ENCODE data around the gene CHST3.

CHST3 gene

GRCh38 chr10:72002354-72003295 is 38.4 kb downstream of the CHST3 start:
- Histone ChIP-seq H3K79me2 (ENCODE audit: insufficient read depth, low read length) (no peaks in the 10 kb centered on the region), H3K9ac (ENCODE audit: low read depth, low read length, poor library complexity, severe bottlenecking) (no peak overlapping the region), H3K4me1 (ENCODE audit: insufficient read depth, low read length, poor library complexity, severe bottlenecking) (no peaks in the 10 kb centered on the region), H3F3A (ENCODE audit: low read depth) (no peaks in the 10 kb centered on the region), H2AFZ (ENCODE audit: low read length) (no peak overlapping the region), H3K36me3 (ENCODE audit: insufficient read depth, low read length) (no peaks in the 10 kb centered on the region), H3K4me3 (ENCODE audit: low read length, poor library complexity, severe bottlenecking) (no peak overlapping the region), H4K20me1 (ENCODE audit: insufficient read depth, low read length, poor library complexity, severe bottlenecking) (no peaks in the 10 kb centered on the region), H3K9me2 (replicated peaks; ENCODE audit: low read depth, low read length) (no peaks in the 10 kb centered on the region), H3K9me3 (ENCODE audit: insufficient read depth, low read depth, low read length) (no peaks in the 10 kb centered on the region), H3K27me3 (ENCODE audit: insufficient read depth, low read length, poor library complexity, severe bottlenecking) (no peaks in the 10 kb centered on the region), H3K4me2 (ENCODE audit: low read depth, low read length, poor library complexity, severe bottlenecking) (no peak overlapping the region)
- TF ChIP-seq CTCF (conservative IDR thresholded peaks at IDR 0.05; ENCODE audit: low read length) (no peak), EZH2phosphoT487 (IDR thresholded peaks at IDR 0.05; ENCODE audit: borderline replicate concordance) (no peak)

- no peaks in the 10 kb centered on the region for H3K4me1 ChIP-seq (ENCODE audit: insufficient read depth, low read length, poor library complexity, severe bottlenecking)
- no peak overlapping the region for H2AFZ ChIP-seq (ENCODE audit: low read length)
- H3K9me3 ChIP-seq (ENCODE audit: insufficient read depth, low read depth, low read length), result no peaks in the 10 kb centered on the region
- H3F3A ChIP-seq (ENCODE audit: low read depth), result no peaks in the 10 kb centered on the region
- no peaks in the 10 kb centered on the region for H3K27me3 ChIP-seq (ENCODE audit: insufficient read depth, low read length, poor library complexity, severe bottlenecking)
- no peak overlapping the region for H3K9ac ChIP-seq (ENCODE audit: low read depth, low read length, poor library complexity, severe bottlenecking)
- H3K79me2 ChIP-seq (ENCODE audit: insufficient read depth, low read length), result no peaks in the 10 kb centered on the region
- no peaks in the 10 kb centered on the region for H3K9me2 ChIP-seq (replicated peaks; ENCODE audit: low read depth, low read length)
- H4K20me1 ChIP-seq (ENCODE audit: insufficient read depth, low read length, poor library complexity, severe bottlenecking), result no peaks in the 10 kb centered on the region
- H3K4me2 ChIP-seq (ENCODE audit: low read depth, low read length, poor library complexity, severe bottlenecking), result no peak overlapping the region
- no peak for TF ChIP-seq EZH2phosphoT487 (IDR thresholded peaks at IDR 0.05; ENCODE audit: borderline replicate concordance)
- no peak for TF ChIP-seq CTCF (conservative IDR thresholded peaks at IDR 0.05; ENCODE audit: low read length)
- H3K4me3 ChIP-seq (ENCODE audit: low read length, poor library complexity, severe bottlenecking), result no peak overlapping the region
- no peaks in the 10 kb centered on the region for H3K36me3 ChIP-seq (ENCODE audit: insufficient read depth, low read length)
Observed at GRCh38 chr10:72006026-72006425, 41.8 kb downstream of the CHST3 start.

- TF ChIP-seq EZH2phosphoT487 (IDR thresholded peaks at IDR 0.05; ENCODE audit: borderline replicate concordance), result no peak
- no peak for TF ChIP-seq CTCF (conservative IDR thresholded peaks at IDR 0.05; ENCODE audit: low read length)
- Histone ChIP-seq H3K9me2 (replicated peaks; ENCODE audit: low read depth, low read length) (no peaks in the 10 kb centered on the region), H3K4me2 (ENCODE audit: low read depth, low read length, poor library complexity, severe bottlenecking) (no peak overlapping the region)
Observed at GRCh38 chr10:72007246-72007892, 43.2 kb downstream of the CHST3 start.

More at GRCh38 chr10:72007246-72007892, 43.2 kb downstream of the CHST3 start:
- Histone ChIP-seq H2AFZ (ENCODE audit: low read length) (no peak overlapping the region), H3K9ac (ENCODE audit: low read depth, low read length, poor library complexity, severe bottlenecking) (no peak overlapping the region), H3K4me3 (ENCODE audit: low read length, poor library complexity, severe bottlenecking) (no peak overlapping the region), H3K27me3 (ENCODE audit: insufficient read depth, low read length, poor library complexity, severe bottlenecking) (no peaks in the 10 kb centered on the region), H3K36me3 (ENCODE audit: insufficient read depth, low read length) (no peaks in the 10 kb centered on the region), H3K79me2 (ENCODE audit: insufficient read depth, low read length) (no peaks in the 10 kb centered on the region), H3K9me3 (ENCODE audit: insufficient read depth, low read depth, low read length) (no peaks in the 10 kb centered on the region), H3K4me1 (ENCODE audit: insufficient read depth, low read length, poor library complexity, severe bottlenecking) (no peaks in the 10 kb centered on the region), H4K20me1 (ENCODE audit: insufficient read depth, low read length, poor library complexity, severe bottlenecking) (no peaks in the 10 kb centered on the region), H3F3A (ENCODE audit: low read depth) (no peaks in the 10 kb centered on the region)
